ENCODE measurements around the gene GCN1. TPM values are rescaled to one million over a fixed set of nuclear protein-coding genes. Genes with fewer than 3 reads are reported as not detected.
"Not testable (repeated sequence)": the region's sequence is repeated elsewhere in the genome, so short reads cannot be mapped to it uniquely, and the experiment has no call there.

The GCN1 gene
- total RNA-seq, 4 donors from 2014 or later = 52.5 to 99.4 (median 72.1) TPM

- TF ChIP-seq CTCF (IDR thresholded peaks at IDR 0.05) = no peak
- no peak for DNase-seq (ENCODE audit: low spot score)
- ATAC-seq (ENCODE audit: low FRiP score) = no peak
Observed at GRCh38 chr12:120238839-120239445, 44.4 kb upstream of the GCN1 start.

- no peak for ATAC-seq (ENCODE audit: low FRiP score)
- TF ChIP-seq CTCF (IDR thresholded peaks at IDR 0.05) = no peak
- DNase-seq (ENCODE audit: low spot score) = no peak
Observed at GRCh38 chr12:120238217-120238616, 43.7 kb upstream of the GCN1 start.

- ATAC-seq (ENCODE audit: low FRiP score) (peak; percentile 29), DNase-seq (ENCODE audit: low spot score) (peak; percentile 49)
- TF ChIP-seq CTCF (IDR thresholded peaks at IDR 0.05) = no peak
Observed at GRCh38 chr12:120237360-120238171, 43.1 kb upstream of the GCN1 start.

GRCh38 chr12:120236809-120237208 is 42.3 kb upstream of the GCN1 start:
- ATAC-seq (ENCODE audit: low FRiP score) = not testable (repeated sequence)

GRCh38 chr12:120235369-120236323 is 41.1 kb upstream of the GCN1 start:
- ATAC-seq (ENCODE audit: low FRiP score) = no peak
- TF ChIP-seq CTCF (IDR thresholded peaks at IDR 0.05) = peak in 1 of 3 donors; percentile 3
- DNase-seq (ENCODE audit: low spot score) = no peak

More at GRCh38 chr12:120236809-120237208, 42.3 kb upstream of the GCN1 start:
- not testable (repeated sequence) for DNase-seq (ENCODE audit: low spot score)

- TF ChIP-seq CTCF (IDR thresholded peaks at IDR 0.05) = no peak
- peak; percentile 31 for ATAC-seq (ENCODE audit: low FRiP score)
- peak; percentile 57 for DNase-seq (ENCODE audit: low spot score)
Observed at GRCh38 chr12:120234643-120235368, 40.3 kb upstream of the GCN1 start.
